HG02678 (cell line): ENCODE measurements around the gene SPRTN.

Source experiments
- ATAC-seq: cut with Tn5 transposase; IDR thresholded peaks from one replicate; pipeline ENCODE4 v1.9.1; 2021; ENCODE audit warnings: mild to moderate bottlenecking, moderate library complexity; ENCODE audit not compliant: unreplicated experiment

The SPRTN gene

DNA sequence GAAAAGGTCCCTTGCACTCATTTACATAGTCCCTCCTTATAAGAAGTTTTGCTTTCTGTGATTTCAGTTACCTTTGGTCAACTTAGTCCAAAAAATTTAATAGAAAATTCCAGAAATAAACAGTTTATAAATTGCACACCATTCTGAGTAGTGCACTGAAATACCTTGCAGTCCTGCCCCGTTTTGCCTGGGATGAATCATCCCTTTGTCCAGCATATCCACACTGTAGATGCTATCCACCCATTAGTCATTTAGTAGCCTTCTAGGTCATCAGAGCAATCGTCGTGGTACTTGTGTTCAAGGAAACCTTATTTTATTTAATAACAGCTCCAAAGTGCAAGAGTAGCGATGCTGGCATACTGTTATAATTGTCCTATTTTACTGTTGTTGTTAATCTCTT lies 38.0 kb downstream of the SPRTN start:
- no peak for ATAC-seq

DNA sequence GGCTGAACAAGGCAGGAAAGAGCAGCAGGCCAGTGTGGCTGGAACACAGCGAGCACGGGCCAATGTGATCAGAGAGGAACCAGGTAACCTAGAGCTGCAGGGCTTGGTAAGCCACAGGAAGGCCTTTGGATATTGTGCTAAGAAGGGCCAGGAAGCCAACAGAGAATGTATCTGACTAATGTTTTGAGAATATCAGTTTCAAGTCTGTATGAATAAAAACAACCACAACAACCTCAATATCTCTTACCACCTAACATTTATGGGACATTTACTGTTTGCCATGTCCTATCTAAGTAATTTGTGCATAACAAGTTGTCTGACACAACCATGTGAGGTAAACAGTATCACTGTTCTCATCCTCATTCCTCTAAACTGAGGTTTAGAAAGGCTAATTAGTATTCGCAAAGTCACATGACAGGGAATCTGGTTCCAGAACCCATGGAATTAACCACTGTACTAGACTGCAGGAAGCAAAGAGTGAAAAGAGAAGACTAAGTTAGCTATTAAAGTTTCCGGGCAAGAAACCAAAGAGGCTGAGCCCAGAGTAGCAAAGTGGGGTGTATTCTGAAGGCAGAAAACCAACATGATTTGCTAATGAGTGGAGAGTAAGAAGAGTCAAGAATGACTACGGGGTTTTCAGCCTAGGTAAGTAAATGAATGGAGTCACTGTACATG lies 38.9 kb downstream of the SPRTN start:
- peak; percentile 55 for ATAC-seq

DNA sequence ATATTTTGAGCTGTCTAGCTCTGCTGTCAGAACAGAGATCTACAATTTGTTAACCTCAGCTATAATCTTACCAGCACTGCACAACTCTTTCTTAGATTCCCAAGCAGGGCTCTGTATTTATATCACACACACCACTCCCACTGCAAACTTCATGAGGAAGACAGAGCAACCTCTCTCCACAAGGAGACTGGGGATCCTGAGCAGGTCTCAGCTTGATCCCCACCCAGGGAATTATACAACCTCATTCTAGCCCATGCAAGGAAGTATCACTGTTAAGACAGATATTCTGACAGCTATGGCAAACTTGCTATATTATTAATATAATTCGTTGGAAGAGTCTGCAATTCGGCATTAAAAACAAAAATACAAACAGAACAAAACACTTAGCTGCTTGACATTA lies 43.6 kb downstream of the SPRTN start:
- ATAC-seq = no peak

DNA sequence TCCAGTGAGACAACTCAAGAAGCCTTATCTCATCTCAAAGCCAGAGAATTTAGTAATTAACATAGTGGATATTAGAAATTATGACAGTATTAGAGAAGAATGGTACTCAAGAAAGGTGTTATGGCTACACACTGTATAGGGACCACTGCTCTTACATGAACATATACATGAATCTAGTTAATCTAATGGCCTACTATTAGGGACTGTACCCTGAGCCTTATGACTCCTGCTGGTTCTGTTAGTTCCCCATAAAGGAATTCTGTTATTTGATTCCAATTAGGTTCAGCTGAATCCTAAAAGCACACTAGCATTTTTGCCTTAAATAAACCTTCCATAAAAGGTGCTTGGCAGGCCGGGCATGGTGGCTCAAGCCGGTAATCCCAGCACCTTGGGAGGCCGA lies 44.3 kb downstream of the SPRTN start:
- no peak for ATAC-seq

DNA sequence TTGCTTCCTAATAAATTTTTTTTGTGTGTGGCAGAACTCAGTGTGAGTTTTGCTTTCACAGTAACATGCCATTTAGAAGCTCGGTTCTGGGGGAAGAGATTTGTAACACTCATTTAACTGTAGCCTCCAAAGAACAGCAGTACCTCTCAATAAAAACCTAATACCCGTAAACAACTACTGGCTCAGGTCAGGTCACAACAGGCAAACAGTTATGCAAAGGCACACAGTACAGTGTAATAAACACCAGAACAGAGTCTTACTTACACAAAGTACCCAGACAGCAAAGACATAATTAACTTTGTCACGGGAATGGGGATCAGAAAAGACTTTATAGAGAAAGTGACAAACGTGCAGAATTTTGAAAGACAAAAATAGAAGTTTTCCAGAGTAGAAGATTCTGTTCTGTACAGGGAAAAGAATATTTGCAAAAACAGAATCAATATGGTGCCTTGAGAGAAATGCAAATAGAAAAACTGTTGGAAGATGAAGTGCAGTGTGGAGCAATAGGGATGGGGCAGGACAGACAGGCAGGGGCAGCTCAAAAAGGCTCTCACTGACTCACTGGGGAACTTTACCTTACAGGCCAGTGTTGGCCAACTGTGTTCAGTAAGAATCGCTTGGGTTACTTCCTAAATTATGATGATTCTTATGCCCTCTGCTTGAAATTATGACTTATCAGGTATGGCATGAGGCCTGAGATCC lies 45.2 kb downstream of the SPRTN start:
- ATAC-seq = no peak

DNA sequence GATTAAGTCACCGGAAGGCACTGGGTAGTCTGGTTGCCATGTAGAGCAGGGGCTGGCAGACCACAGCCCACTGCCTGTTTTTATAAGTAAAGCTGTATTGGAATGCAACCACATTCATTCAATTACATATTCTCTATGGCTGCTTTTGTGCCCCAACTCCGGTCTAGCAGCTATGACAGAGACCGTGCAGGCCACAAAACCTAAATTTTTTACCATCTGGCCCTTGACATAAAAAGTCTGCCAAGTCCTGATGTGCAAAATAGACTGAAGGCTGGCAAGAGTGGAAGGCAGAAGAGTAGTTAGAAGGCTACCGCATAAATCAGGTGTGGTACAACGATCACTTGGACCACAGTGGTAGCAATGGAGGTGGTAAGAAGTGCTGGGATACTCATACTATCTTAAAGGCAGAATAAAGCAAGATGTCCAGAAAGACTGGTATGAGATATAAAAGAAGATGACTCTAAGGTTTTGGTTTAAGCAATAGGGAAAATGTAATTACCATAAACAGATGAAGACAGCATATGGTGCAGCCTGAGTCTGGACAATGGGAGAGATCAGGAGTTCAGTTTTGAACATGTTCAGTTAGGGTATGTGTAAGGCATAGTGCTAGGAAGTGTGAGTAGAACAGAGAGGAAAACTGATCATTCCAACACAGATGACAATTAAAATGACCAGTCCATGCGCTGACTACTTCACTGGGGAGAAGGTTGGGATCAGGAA lies 46.8 kb downstream of the SPRTN start:
- no peak for ATAC-seq

DNA sequence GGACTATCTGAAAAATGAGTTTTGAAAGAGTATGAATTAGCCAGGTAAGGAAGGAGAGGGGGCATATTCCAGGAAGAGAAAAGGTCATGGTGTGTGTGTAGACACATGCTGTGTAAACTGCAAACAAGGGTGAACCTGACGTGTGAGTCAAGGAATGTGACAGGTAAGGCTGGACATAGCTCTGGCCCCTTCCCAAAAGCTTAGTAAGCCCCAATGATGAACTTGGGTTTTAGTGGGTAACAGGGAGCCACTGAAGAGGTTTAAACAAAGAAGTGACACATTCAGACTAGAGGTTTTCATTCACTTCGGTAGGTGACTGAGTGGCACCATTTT lies 47.3 kb downstream of the SPRTN start:
- no peak for ATAC-seq

DNA sequence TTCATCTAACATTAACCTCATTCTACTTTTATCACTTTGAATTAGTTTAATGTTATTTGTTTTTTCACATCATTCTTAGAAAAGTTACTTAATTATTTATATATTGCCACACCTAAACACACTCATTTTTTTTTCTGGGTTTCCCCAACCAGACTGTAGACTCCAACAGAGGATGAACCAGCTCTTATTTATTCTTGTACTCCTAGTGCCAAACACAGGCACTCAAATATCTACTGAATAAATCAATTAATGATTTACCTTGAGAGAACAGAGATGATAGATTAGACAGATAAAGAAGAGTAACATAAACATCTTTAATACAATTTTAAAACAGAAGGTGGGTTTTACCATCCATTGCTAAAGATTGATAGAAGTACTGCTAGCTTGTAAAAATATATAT lies 48.4 kb downstream of the SPRTN start:
- ATAC-seq = no peak

DNA sequence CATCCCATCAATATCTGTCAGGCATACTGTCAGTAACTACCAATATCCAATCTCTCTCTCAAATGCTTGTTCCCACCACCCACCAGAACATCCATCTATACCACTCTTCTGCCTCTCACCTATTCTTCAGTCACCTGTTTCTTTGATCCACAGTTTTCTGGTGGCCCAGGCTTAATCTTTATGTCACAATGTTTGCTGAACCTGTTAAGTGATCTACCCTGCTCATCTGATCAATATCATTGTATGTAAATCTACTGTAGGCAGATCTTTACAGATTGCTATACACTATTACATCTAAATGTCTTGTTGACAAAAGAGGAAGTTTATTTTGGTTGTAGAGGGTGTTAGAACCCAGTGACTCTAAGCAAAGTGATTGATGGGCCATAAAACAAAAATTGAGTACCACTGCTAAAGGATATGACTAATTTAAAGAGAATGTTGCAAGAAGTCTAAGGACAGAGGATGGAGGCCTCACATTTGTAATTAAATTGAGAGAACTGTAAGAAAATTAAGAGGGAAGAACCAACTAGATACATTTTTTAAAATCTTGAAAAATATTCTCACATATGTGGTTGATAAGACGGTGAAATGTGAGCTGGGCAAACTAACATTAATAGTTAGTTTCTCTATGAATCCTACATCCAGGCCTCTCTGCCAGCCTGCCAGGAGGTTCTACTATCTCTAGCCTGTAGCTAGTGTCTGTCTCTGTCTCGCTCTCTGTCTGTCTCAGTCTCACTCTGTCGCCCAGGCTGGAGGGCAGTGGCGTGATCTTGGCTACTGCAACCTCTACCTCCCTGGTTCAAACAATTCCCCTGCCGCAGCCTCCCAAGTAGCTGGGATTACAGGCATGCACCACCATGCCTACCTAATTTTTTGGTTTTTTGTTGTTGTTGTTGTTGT lies 49.9 kb downstream of the SPRTN start:
- ATAC-seq = no peak

DNA sequence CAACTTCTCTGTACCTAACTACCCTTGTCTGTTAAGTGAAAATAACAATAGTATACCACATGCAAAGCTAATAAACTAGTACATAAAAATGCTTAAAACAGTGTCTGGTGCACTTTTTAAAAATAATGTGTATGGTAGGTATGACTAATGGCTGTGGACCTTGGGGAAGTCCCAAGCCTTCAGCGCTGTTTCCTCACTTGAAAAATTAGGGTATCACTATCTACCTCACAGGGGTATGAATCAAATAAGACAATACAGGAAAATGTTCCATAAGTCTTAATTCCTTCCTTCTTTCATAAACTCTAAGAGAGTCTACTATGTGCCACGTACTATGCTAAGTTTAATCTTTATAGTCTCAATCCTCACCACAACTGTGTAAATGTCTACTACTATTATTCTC lies 52.0 kb downstream of the SPRTN start:
- ATAC-seq = no peak

DNA sequence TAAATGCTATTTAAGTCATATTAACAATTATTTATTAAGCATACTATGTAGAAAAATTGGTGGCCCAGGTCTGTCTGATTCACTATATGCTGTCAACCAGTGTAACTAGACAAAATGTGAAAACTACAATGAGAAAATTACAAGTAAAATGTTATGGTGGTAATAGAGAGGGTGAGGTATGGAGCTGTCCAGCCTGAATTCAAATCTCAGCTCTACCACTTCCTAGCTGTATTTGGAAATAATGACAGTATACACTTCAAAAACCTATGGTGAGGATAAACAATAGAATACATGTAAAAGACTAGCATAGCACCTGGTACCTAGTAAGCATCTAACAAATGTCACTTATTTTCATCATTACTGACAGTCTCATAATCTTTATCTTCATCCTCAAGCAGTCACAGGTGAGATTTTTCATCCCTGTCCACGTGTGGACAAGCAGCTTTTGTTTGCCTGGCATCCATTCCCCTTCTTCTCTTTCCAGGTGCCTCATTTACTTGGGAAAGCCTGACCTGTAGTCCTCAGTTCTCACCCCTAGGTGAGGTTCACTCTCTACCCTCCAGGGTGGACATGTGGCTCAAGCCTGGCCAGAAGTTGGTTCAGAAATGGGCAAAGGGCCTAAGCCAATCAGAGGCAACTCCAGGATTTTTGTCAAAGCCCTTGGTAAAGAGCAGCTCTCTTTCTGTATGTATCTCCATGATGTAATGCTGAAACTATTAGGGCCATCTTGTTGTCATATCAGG lies 54.5 kb downstream of the SPRTN start:
- no peak for ATAC-seq

DNA sequence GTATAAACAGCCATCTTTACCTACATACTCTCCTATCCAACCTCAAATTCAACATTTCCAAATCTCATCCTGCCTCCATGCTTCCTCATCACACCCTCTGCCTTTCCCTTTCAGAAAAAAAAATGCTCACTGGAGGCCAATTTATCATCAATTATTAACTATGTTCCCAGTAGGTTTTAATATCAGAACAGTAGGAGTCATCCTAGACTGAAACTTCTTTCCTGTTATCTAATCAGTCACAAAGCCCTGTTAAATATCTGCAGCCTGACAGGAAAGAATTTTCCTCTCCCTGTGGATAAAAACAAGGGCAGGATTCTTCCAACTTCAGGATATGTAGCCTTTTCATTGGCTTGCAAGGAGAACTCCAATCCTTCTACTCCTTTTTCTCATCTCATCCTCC lies 55.6 kb downstream of the SPRTN start:
- ATAC-seq = no peak

DNA sequence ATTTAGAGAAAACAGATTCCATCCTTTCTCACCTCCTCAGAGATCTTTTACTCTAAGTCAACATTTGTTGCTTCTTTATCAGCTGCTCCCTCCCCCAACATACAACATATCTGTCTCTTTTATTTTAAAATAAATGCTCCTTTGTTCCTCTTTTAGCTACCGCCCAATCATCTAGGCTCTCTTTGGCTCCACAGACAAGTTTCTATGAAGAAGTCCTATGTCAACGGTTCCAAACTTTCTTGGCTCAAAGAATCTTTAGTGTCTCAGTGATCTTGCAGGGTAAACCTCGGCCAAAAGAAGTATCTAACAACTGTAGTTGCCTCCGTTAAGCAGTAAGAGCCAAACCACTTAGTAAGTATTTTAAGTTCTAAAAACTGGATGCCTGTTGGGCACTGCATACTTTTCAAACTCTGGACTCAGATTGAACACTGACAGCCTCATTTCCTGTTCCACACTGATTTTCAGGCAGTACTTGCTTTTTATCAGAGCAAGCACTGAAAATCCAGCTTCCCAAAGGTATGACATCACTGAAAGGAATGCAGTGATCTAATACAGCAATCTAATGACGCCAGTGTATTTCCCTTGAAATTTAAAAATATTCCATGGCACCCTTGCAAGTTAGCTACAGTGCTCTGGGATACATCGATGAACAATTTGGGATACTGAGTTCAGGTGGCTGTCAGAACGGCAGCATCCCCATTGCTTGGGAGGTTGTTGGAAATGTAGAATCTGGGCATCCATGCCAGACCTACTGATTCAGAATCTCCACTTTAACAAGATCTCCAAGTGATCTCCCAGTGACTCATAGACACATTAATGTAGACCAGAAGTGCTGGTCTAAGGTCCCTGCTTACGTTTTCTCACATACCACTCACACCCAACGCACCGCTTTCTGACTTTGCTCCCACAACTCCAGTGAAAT lies 57.2 kb downstream of the SPRTN start:
- ATAC-seq = no peak

DNA sequence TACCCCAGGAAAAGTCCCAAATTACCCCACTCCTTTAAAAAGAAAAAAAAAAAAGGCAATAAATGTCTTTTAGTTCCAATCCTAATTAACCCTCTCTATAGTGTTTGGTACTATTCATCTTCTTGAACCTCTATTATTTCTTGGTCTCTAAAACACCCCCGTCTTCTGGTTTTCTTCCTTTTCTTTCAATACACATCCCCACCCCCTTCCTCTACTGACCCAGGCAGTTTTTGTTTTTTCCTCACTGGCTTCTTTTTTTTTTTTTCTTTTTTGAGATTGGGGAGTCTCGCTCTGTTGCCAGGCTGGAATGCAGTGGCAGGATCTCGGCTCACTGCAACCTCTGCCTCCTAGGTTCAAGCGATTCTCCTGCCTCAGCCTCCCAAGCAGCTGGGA lies 57.9 kb downstream of the SPRTN start:
- ATAC-seq = no peak

DNA sequence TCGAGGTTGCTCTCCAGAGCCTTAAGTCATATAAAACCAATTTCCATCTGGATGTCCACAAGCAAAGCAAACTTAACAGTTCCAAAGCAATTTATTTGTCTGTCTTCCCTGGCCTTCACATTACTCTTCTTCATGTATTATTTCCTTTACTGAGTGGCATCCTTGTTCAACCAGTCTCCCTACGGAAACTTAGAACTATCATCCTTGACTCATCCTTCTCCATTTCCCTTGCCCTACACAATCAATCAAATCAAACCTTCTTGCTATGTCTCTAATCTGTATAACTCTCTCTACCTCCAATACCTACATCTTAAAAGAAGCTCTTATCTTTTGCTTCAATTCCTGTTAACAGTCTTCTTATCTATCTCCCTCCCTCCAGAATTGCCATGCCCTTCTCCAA lies 58.5 kb downstream of the SPRTN start:
- ATAC-seq = no peak

DNA sequence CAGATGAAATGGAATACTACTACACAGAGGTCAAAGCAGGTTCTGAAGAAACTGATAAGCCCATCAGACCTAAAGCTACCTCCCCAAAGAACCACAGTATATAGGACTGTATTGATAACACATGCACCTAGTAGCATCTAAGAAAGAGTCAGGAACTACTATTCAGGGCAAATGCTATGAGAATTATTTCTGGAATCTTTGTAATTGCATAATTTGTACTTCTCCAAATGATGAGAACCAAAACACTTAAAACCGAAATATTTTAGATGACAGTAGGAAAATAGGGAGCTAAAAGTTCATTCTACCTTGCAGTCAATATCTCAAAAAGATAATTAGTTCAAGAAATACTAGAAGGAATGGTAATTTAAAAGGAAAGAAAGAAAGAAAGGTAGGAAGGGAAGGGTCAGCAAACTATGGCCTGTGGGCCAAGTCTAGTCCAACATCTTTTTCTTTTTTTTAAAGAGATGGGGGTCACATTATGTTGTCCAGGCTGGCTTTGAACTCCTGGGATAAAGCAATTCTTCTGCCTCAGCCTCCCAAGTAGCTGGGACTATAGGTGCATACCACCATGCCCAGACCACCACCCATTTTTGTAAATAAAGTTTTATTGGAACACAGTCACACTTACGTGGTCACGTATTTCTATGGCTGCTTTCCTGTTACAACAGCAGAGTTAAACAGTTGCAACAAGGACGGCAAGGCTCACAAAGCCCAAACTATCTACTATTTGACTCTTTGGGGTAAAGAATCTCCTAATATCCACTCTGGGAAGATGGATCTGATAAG lies 60.0 kb downstream of the SPRTN start:
- ATAC-seq = no peak

DNA sequence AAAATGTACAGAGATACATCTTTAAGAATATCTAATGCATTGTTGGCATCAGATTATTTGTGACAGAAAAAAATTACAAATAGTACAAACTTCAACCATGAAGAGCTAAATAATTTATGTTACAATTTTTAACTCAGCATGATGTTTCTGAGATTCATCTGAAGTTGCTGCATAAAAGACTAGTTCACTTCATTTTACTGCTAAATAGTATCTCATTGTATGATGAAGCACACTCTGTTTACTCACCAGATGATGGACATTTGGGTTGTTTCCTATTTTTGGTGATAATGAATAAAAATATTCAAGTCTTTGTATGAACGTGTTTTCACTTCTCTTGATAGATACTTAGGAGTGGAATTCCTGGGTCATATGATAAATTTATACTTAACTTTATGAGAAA lies 63.4 kb downstream of the SPRTN start:
- ATAC-seq = no peak

DNA sequence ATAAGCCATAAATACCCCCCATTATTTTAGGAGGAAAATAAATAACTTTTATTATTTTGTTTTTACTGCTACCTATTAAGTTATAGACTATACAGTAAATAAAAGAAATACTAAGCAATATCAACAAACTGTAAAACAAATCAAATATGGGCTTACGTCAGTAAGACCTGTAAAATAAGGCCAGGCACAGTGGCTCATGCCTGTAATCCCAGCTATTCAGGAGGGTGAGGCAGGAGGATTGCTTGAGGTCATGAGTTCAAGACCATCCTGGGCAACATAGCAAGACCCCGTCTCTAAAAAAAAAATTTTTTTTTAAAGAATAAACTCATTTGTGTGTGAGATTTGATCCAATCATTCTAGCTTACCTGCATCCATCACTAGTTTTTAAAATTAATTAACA lies 66.2 kb downstream of the SPRTN start:
- ATAC-seq = no peak
